Measurements from ENCODE around the gene ATM. TPM values are rescaled to one million over a fixed set of nuclear protein-coding genes. Genes with fewer than 3 reads are reported as not detected.
"Not testable (repeated sequence)": the region's sequence is repeated elsewhere in the genome, so short reads cannot be mapped to it uniquely, and the experiment has no call there.

ATM gene
- total RNA-seq, 1 donor from 2014 or later, result 184 TPM

GRCh38 chr11:108286370-108286769 is 63.5 kb downstream of the ATM start:
- intact Hi-C loops (cut with micrococcal nuclease), result no loop called here
- H3K27ac Mint-ChIP-seq, result no peak overlapping the region
- peaks cover 7% of the 10 kb centered on the region for H3K4me1 Mint-ChIP-seq
- CTCF ChIA-PET, result interaction anchor here (1.5 kb wide), 1 partner anchor 63 kb away, joined by 5 read pairs; the partner anchor contains the start of genes ATM and NPAT
- no peaks in the 10 kb centered on the region for H3K9me3 Mint-ChIP-seq
- peaks cover 71% of the 10 kb centered on the region for H3K36me3 Mint-ChIP-seq (ENCODE audit: low read depth)
- ATAC-seq (ENCODE audit: low read depth) (no peak), DNase-seq (no peak)
- no peak for TF ChIP-seq CTCF (IDR thresholded peaks at IDR 0.05)
- no peaks in the 10 kb centered on the region for H3K27me3 Mint-ChIP-seq
- H3K4me3 Mint-ChIP-seq, result no peak overlapping the region
- POLR2A ChIA-PET, result no interaction called here

- no peak for TF ChIP-seq CTCF (IDR thresholded peaks at IDR 0.05)
- peaks cover 74% of the 10 kb centered on the region for H3K36me3 Mint-ChIP-seq (ENCODE audit: low read depth)
- peaks cover 9% of the 10 kb centered on the region for H3K4me1 Mint-ChIP-seq
- ATAC-seq (ENCODE audit: low read depth), result no peak
- intact Hi-C loops (cut with micrococcal nuclease), result no loop called here
- H3K9me3 Mint-ChIP-seq, result no peaks in the 10 kb centered on the region
- no peak overlapping the region for H3K27ac Mint-ChIP-seq
- ChIA-PET POLR2A (no interaction called here), CTCF (interaction anchor here (1.5 kb wide), 1 partner anchor 64 kb away, joined by 5 read pairs; the partner anchor contains the start of genes ATM and NPAT)
- H3K4me3 Mint-ChIP-seq, result no peak overlapping the region
- no peak for DNase-seq
- H3K27me3 Mint-ChIP-seq, result no peaks in the 10 kb centered on the region
Observed at GRCh38 chr11:108286956-108287355, 64.1 kb downstream of the ATM start.

GRCh38 chr11:108289066-108289465 is 66.2 kb downstream of the ATM start:
- H3K27me3 Mint-ChIP-seq; CTCF ChIA-PET; H3K4me1 Mint-ChIP-seq; H3K27ac Mint-ChIP-seq; H3K4me3 Mint-ChIP-seq; ATAC-seq (ENCODE audit: low read depth); H3K9me3 Mint-ChIP-seq; DNase-seq: not testable (repeated sequence)
- H3K36me3 Mint-ChIP-seq (ENCODE audit: low read depth), result peaks cover 74% of the 10 kb centered on the region
- intact Hi-C loops (cut with micrococcal nuclease), result loop anchor here (2.0 kb wide), 1 partner anchor 66 kb away; the partner anchor contains the start of genes ATM and NPAT
- POLR2A ChIA-PET, result interaction anchor here (3.7 kb wide), 1 partner anchor 66 kb away, joined by 20 read pairs; the partner anchor contains the start of genes ATM and NPAT

GRCh38 chr11:108289699-108290098 is 66.8 kb downstream of the ATM start:
- peak; percentile 79 for ATAC-seq (ENCODE audit: low read depth)
- no peaks in the 10 kb centered on the region for H3K9me3 Mint-ChIP-seq
- DNase-seq, result no peak
- peaks cover 73% of the 10 kb centered on the region for H3K36me3 Mint-ChIP-seq (ENCODE audit: low read depth)
- H3K4me3 Mint-ChIP-seq, result no peak overlapping the region
- ChIA-PET CTCF (no interaction called here), POLR2A (interaction anchor here (3.7 kb wide), 1 partner anchor 67 kb away, joined by 20 read pairs; the partner anchor contains the start of genes ATM and NPAT)
- H3K4me1 Mint-ChIP-seq, result peaks cover 9% of the 10 kb centered on the region
- H3K27ac Mint-ChIP-seq, result peak overlapping the region; percentile 82
- intact Hi-C loops (cut with micrococcal nuclease), result loop anchor here (2.0 to 5.0 kb wide), 2 partner anchors 67 to 167 kb away; partner anchors contain the start of genes ACAT1, ATM and NPAT
- TF ChIP-seq CTCF (IDR thresholded peaks at IDR 0.05), result no peak
- H3K27me3 Mint-ChIP-seq, result no peaks in the 10 kb centered on the region

- intact Hi-C loops (cut with micrococcal nuclease), result loop anchor here (5.0 kb wide), 1 partner anchor 171 kb away; the partner anchor contains the start of gene ACAT1
- ChIA-PET CTCF (interaction anchor here (1.9 kb wide), 1 partner anchor 70 kb away, joined by 4 read pairs; the partner anchor contains the start of gene ATM), POLR2A (no interaction called here)
- Mint-ChIP-seq H3K27me3 (no peaks in the 10 kb centered on the region), H3K9me3 (no peaks in the 10 kb centered on the region), H3K4me3 (no peak overlapping the region), H3K27ac (no peak overlapping the region), H3K4me1 (peaks cover 9% of the 10 kb centered on the region), H3K36me3 (ENCODE audit: low read depth) (peaks cover 64% of the 10 kb centered on the region)
- DNase-seq (no peak), ATAC-seq (ENCODE audit: low read depth) (no peak)
- TF ChIP-seq CTCF (IDR thresholded peaks at IDR 0.05), result no peak
Observed at GRCh38 chr11:108293229-108293628, 70.4 kb downstream of the ATM start.

All from activated B cell treated with CpG ODN at 0.5 μM for 24 hours (primary cell).